A549 (cell line): Measurements from ENCODE around the gene PRLHR. TPM values are rescaled to one million over a fixed set of nuclear protein-coding genes. Genes with fewer than 3 reads are reported as not detected.
A peak's percentile ranks its signal among the peaks of the same experiment; 100 is the strongest.

Experiments used
- ATAC-seq, 2 experiments: fragments of 200-7000 bp in 1 of 2; fragments of >200 bp in 1 of 2; cut with Nextera tagmentation in 1 of 2; cut with Tn5 transposase in 1 of 2; 3 replicates each; pipeline versions ENCODE4 v1.8.0 to v1.9.1; 2018 to 2020; ENCODE audit warnings: mild to moderate bottlenecking in 1 of 2, moderate library complexity in 1 of 2
- CTCF ChIA-PET: fragments of 300-600 bp; sonication (Branson Sonifier 250); formaldehyde crosslinking; extraction: SDS; loops from one replicate; lab custom pipeline; 2021; ENCODE audit warnings: antibody characterized with exemption, inconsistent platforms; lab: Yijun Ruan, JAX
- POLR2A ChIA-PET: fragments of 350-600 bp; formaldehyde crosslinking; extraction: SDS; loops from one replicate; lab custom pipeline; 2021; ENCODE audit warnings: antibody characterized with exemption, inconsistent platforms; lab: Yijun Ruan, JAX
- DNase-seq, 2 experiments: peaks; one replicate each; pipeline versions ENCODE4 v3.0.0 to v3.0.0-alpha.2; 2011 to 2016; ENCODE audit warnings: low read depth in 1 of 2, low spot score in 1 of 2
- FAIRE-seq: peaks from 2 replicates; lab custom pipeline; 2011; peaks lifted over from hg19 to GRCh38; lab: Jason Lieb, UNC
- H3K27ac ChIP-seq, 2 experiments: fragments of >200 bp; sonication (Bioruptor Twin); formaldehyde crosslinking; 3 replicates each; pipeline ENCODE4 v1.5.1; 2016 to 2017
- H3K4me1 ChIP-seq: fragments of >200 bp; sonication (Bioruptor Twin); formaldehyde crosslinking; 3 replicates; pipeline ENCODE4 v1.6.1; 2016
- H3K4me2 ChIP-seq: fragments of >200 bp; sonication (Bioruptor Twin); formaldehyde crosslinking; 3 replicates; pipeline ENCODE4 v1.6.1; 2016
- H3K4me3 ChIP-seq: fragments of >200 bp; sonication (Bioruptor Twin); formaldehyde crosslinking; 3 replicates; pipeline ENCODE4 v1.5.1; 2016
- H3K9me3 ChIP-seq: fragments of >200 bp; sonication (Bioruptor Twin); formaldehyde crosslinking; 3 replicates; pipeline ENCODE4 v1.6.1; 2016
- ATOH8 ChIP-seq: fragments of 250-450 bp; sonication (Bioruptor Pico); IDR thresholded peaks from 2 replicates; pipeline ENCODE4 v1.5.0; 2020; ENCODE audit warnings: low read depth, mild to moderate bottlenecking, moderate library complexity
- BHLHE40 ChIP-seq: IDR thresholded peaks from 2 replicates; pipeline ENCODE4 v1.6.1; 2012; ENCODE audit warnings: low read depth, low read length, inconsistent platforms
- CEBPB ChIP-seq, 2 experiments: fragments of >200 bp in 1 of 2; sonication (Bioruptor Twin) in 1 of 2; formaldehyde crosslinking in 1 of 2; IDR thresholded peaks; 2 replicates each; pipeline ENCODE4 v1.6.1; 2012 to 2016
- EHF ChIP-seq: fragments of 250-450 bp; sonication (Bioruptor Pico); IDR thresholded peaks from 2 replicates; pipeline ENCODE4 v1.5.0; 2020; ENCODE audit warnings: mild to moderate bottlenecking
- EHMT2 ChIP-seq: fragments of 200-600 bp; sonication (generic); IDR thresholded peaks from 2 replicates; pipeline ENCODE4 v1.6.1; 2016; ENCODE audit warnings: antibody characterized with exemption, low read depth, mild to moderate bottlenecking, moderate library complexity
- HES2 ChIP-seq: fragments of >200 bp; sonication (Bioruptor Twin); formaldehyde crosslinking; IDR thresholded peaks from 2 replicates; pipeline ENCODE4 v1.6.1; 2016
- JUN ChIP-seq, 2 experiments: fragments of >200 bp; sonication (Bioruptor Twin); formaldehyde crosslinking; IDR thresholded peaks; 2 replicates in 1 of 2; 3 replicates in 1 of 2; pipeline ENCODE4 v1.6.1; 2016 to 2017
- KDM1A ChIP-seq: fragments of 200-600 bp; sonication (generic); IDR thresholded peaks from 2 replicates; pipeline ENCODE4 v1.6.1; 2016; ENCODE audit warnings: low read depth, mild to moderate bottlenecking
- MAFK ChIP-seq: fragments of 450-650 bp; IDR thresholded peaks from 2 replicates; pipeline ENCODE4 v1.6.1; 2014; ENCODE audit not compliant: partially characterized antibody
- POLR2AphosphoS2 ChIP-seq: conservative IDR thresholded peaks from 2 replicates; pipeline ENCODE4 v1.6.1; 2012; ENCODE audit warnings: low read length, improper control_type of control experiment, inconsistent platforms
- RAD21 ChIP-seq, 2 experiments: fragments of >200 bp in 1 of 2; sonication (Bioruptor Twin) in 1 of 2; formaldehyde crosslinking in 1 of 2; IDR thresholded peaks in 1 of 2; conservative IDR thresholded peaks in 1 of 2; 2 replicates in 1 of 2; 3 replicates in 1 of 2; pipeline ENCODE4 v1.6.1; 2012 to 2018; ENCODE audit warnings: inconsistent platforms in 1 of 2
- RCOR1 ChIP-seq: fragments of 150-350 bp; IDR thresholded peaks from 2 replicates; pipeline ENCODE4 v1.6.1; 2014; ENCODE audit warnings: antibody characterized with exemption, low read length, low read depth
- RFX5 ChIP-seq: fragments of 450-650 bp; IDR thresholded peaks from 2 replicates; pipeline ENCODE4 v1.7.1; 2014; ENCODE audit warnings: antibody characterized with exemption, mild to moderate bottlenecking, moderate library complexity
- TP53 ChIP-seq: fragments of 250-450 bp; sonication (Bioruptor Pico); IDR thresholded peaks from 2 replicates; pipeline ENCODE4 v1.5.0; 2021; ENCODE audit warnings: mild to moderate bottlenecking, moderate library complexity
- USF2 ChIP-seq: fragments of 450-650 bp; IDR thresholded peaks from 2 replicates; pipeline ENCODE4 v1.6.1; 2014; ENCODE audit warnings: antibody characterized with exemption
- ZFP36 ChIP-seq: fragments of 450-650 bp; IDR thresholded peaks from 2 replicates; pipeline ENCODE4 v1.6.1; 2014; ENCODE audit warnings: borderline replicate concordance; ENCODE audit not compliant: partially characterized antibody
- WGBS: methylation state at CpG from one replicate; pipeline ENCODE4 v1.1.6; 2017; ENCODE audit errors: missing lambda C conversion rate; 5-methylcytosine and 5-hydroxymethylcytosine counted together
- polyA minus RNA-seq: library from RNA; depleted of rRNA, polyadenylated mRNA; stranded (reverse); fragments of >200 nt; gene quantifications from 2 replicates; pipeline ENCODE4 v1.2.3, GENCODE V29; 2011; rRNA and poly(A)+ RNA removed
- polyA plus RNA-seq, 4 experiments: library from polyadenylated mRNA; depleted of rRNA in 3 of 4; stranded (reverse); fragments of >200 nt; fragmentation: RNase III in 1 of 4; extraction: RNeasy Plus Mini Kit Qiagen cat#74134 plus additional on column Dnase treatment in 1 of 4; gene quantifications; 2 replicates in 3 of 4; 3 replicates in 1 of 4; pipeline ENCODE4 v1.2.3, GENCODE V29; 2011 to 2017
- TF ChIP-seq, protein P1 (sequence below): fragments of 200-600 bp; sonication (generic); IDR thresholded peaks from 2 replicates; pipeline ENCODE4 v1.6.1; 2016; ENCODE audit warnings: antibody characterized with exemption, mild to moderate bottlenecking, moderate library complexity
- TF ChIP-seq, protein P2 (sequence below): fragments of 250-450 bp; sonication (Bioruptor Pico); IDR thresholded peaks from 2 replicates; pipeline ENCODE4 v1.5.0; 2021; ENCODE audit warnings: mild to moderate bottlenecking, moderate library complexity, borderline replicate concordance
- TF ChIP-seq, protein P3 (sequence below): IDR thresholded peaks from 2 replicates; pipeline ENCODE4 v1.6.1; 2012

The PRLHR gene
- polyA plus RNA-seq (2011; rRNA removed) (not detected in 2 replicates), polyA plus RNA-seq (2017; fragmentation: RNase III; extraction: RNeasy Plus Mini Kit Qiagen cat#74134 plus additional on column Dnase treatment) (not detected in 3 replicates), polyA minus RNA-seq (not detected in 2 replicates)
- polyA plus RNA-seq (2012; cell fraction: cytosol; rRNA removed): not detected in 2 replicates
- polyA plus RNA-seq (2012; cell fraction: nucleus; rRNA removed): not detected in 2 replicates

DNA sequence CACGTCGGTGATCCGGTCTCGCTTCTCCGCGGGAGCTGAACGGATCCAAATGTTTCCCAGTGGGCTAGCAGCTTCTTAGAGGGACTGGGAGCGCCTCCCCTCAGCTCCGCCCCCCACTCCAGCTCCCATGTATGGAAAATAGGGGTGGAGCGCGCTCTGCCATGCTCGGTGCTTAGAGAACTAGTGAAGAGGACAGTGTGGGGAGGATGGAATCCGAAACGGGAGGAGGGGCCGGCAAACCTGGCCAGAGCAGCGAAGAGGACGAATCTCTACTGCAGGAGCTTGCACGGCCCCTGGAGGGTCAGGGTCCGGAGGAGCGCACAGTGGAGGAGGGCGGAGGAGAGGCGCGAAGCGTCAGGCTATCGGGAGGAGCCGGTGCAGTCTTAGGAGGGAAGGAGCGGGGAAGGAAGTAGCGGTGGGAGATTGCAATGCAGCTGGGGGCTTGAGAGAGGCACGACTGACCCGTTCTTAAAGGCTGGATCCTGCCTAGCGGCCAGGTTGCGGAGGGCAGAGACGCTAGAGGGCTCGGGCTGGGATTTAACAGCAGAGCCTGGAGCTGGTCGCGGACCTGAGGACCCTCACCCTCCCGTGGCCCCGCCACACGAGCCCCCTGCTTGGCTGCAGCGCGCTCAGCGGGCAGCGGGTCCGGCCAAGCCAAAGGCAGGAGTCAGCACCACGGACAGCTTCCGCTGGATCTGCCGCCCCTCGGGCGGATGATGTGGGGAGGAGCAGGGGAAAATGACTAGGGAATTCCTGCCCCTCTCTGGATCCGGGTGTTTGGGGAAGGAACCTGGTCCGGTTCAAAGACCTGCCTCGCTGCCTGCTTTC is at the start of gene PRLHR:
Gene PRLHR (minus strand): TSS at position 51 of the 828 bp plus-strand sequence. CDS start 404 bp downstream, outside the sequence.
- Histone ChIP-seq H3K27ac (no peak within 1 kb of the TSS), H3K4me1 (no peaks in the 10 kb centered on the region), H3K4me2 (peak within 1 kb of the TSS; percentile 45), H3K9me3 (no peaks in the 10 kb centered on the region), H3K4me3 (no peak within 1 kb of the TSS)
- CTCF ChIA-PET: interaction anchor here (0.9 to 2.0 kb wide), 6 partner anchors 9 to 205 kb away, joined by 3 to 8 read pairs (median 6); no protein-coding TSS in a partner anchor
- FAIRE-seq (no peak), ATAC-seq (peak in 1 of 2 experiments; percentile 53; a peak in 3 of 6 replicates), DNase-seq (peak in 1 of 2 experiments; percentile 35)
- POLR2A ChIA-PET: no interaction called here
- no peak for TF ChIP-seq KDM1A
- TF ChIP-seq EHMT2: 0 out of 2 replicates have a peak, but pooled peaks have one; percentile 54
- TF ChIP-seq, protein P1, sequence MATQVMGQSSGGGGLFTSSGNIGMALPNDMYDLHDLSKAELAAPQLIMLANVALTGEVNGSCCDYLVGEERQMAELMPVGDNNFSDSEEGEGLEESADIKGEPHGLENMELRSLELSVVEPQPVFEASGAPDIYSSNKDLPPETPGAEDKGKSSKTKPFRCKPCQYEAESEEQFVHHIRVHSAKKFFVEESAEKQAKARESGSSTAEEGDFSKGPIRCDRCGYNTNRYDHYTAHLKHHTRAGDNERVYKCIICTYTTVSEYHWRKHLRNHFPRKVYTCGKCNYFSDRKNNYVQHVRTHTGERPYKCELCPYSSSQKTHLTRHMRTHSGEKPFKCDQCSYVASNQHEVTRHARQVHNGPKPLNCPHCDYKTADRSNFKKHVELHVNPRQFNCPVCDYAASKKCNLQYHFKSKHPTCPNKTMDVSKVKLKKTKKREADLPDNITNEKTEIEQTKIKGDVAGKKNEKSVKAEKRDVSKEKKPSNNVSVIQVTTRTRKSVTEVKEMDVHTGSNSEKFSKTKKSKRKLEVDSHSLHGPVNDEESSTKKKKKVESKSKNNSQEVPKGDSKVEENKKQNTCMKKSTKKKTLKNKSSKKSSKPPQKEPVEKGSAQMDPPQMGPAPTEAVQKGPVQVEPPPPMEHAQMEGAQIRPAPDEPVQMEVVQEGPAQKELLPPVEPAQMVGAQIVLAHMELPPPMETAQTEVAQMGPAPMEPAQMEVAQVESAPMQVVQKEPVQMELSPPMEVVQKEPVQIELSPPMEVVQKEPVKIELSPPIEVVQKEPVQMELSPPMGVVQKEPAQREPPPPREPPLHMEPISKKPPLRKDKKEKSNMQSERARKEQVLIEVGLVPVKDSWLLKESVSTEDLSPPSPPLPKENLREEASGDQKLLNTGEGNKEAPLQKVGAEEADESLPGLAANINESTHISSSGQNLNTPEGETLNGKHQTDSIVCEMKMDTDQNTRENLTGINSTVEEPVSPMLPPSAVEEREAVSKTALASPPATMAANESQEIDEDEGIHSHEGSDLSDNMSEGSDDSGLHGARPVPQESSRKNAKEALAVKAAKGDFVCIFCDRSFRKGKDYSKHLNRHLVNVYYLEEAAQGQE: peak; percentile 89
- WGBS: 51% methylated on average over 51 of the region's 52 CpGs

GRCh38 chr10:118642228-118642627 is 46.8 kb upstream of the PRLHR start:
- Histone ChIP-seq H3K4me3 (no peak overlapping the region), H3K9me3 (no peaks in the 10 kb centered on the region), H3K27ac (no peak overlapping the region), H3K4me1 (no peaks in the 10 kb centered on the region), H3K4me2 (no peak overlapping the region)
- no peak for DNase-seq
- no peak for FAIRE-seq
- POLR2A ChIA-PET: no interaction called here
- 15% methylated on average over 2 of the region's 2 CpGs for WGBS
- CTCF ChIA-PET: no interaction called here
- TF ChIP-seq TP53 (CRISPR knock-in tag) (no peak), USF2 (no peak), EHF (CRISPR knock-in tag) (no peak), CEBPB (IDR thresholded peaks at IDR 0.05) (no peak), BHLHE40 (no peak), KDM1A (no peak), JUN (IDR thresholded peaks at IDR 0.05) (no peak), RCOR1 (no peak), HES2 (no peak), MAFK (no peak), POLR2AphosphoS2 (no peak), RFX5 (no peak), ATOH8 (CRISPR knock-in tag) (no peak), ZFP36 (no peak), RAD21 (conservative IDR thresholded peaks at IDR 0.05 in 1 of 2, IDR thresholded peaks at IDR 0.05 in 1 of 2) (no peak)
- TF ChIP-seq, protein P2, sequence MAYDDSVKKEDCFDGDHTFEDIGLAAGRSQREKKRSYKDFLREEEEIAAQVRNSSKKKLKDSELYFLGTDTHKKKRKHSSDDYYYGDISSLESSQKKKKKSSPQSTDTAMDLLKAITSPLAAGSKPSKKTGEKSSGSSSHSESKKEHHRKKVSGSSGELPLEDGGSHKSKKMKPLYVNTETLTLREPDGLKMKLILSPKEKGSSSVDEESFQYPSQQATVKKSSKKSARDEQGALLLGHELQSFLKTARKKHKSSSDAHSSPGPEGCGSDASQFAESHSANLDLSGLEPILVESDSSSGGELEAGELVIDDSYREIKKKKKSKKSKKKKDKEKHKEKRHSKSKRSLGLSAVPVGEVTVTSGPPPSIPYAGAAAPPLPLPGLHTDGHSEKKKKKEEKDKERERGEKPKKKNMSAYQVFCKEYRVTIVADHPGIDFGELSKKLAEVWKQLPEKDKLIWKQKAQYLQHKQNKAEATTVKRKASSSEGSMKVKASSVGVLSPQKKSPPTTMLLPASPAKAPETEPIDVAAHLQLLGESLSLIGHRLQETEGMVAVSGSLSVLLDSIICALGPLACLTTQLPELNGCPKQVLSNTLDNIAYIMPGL (CRISPR knock-in tag): no peak
- TF ChIP-seq, protein P3, sequence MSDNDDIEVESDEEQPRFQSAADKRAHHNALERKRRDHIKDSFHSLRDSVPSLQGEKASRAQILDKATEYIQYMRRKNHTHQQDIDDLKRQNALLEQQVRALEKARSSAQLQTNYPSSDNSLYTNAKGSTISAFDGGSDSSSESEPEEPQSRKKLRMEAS: no peak
- TF ChIP-seq, all 56 proteins: peak for 0
- no peak for ATAC-seq
